AG04449 (cell line): ENCODE results near the gene NUTF2.
A peak's percentile ranks its signal among the peaks of the same experiment; 100 is the strongest.

Experiments used
- CTCF ChIA-PET: fragments of 350-600 bp; formaldehyde crosslinking; extraction: SDS; loops from one replicate; lab custom pipeline; 2021; ENCODE audit warnings: antibody characterized with exemption; lab: Yijun Ruan, JAX
- POLR2A ChIA-PET: fragments of 400-600, 350-600 bp; formaldehyde crosslinking; extraction: SDS; loops from one replicate; lab custom pipeline; 2020; ENCODE audit warnings: antibody characterized with exemption, inconsistent platforms; lab: Yijun Ruan, JAX
- DNase-seq: peaks from one replicate; pipeline ENCODE4 v3.0.0-alpha.2; 2010; ENCODE audit warnings: low read depth, low spot score
- H3K4me3 ChIP-seq: 2 replicates; pipeline ENCODE4 v1.5.1; 2011; ENCODE audit warnings: low read depth, mild to moderate bottlenecking, control low read depth, low read length
- TF ChIP-seq, protein P1 (sequence below): IDR thresholded peaks from one replicate; pipeline ENCODE4 v1.5.1; 2011; ENCODE audit warnings: mild to moderate bottlenecking, moderate library complexity, low read length, control low read depth, inconsistent platforms; ENCODE audit not compliant: insufficient read depth; ENCODE audit errors: missing control alignments

NUTF2 gene

DNA sequence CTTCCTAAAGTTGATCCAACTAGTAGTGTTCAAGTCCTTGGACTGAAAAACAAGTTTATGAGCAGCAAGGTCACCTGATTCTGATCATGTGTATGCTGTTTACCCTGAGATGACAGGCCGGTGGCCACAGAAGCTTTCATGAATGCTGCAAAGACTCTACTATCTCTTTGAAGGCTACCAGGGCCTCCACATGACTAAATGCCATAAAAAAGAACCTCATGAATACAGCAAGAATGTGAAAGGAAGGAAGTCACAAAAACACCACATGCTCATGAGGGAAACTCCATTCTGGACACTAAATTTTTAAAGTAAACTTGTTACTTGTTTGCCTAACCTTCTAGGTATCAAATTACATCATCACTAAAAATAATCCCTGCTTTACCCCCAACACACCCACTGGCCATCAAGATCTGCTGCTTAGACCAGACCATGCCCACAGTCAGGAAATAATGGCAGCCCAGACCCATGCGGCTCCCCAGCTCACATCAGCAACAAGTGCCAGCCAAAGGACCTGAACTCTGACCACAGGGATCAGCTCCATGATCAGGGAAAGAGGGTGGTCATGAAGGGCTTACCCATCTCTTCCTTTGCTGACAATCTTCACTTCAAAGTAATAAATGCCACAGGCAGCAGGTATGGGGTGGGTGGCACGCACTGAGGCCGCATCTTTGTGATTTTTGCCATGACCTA is 41.7 kb upstream of the NUTF2 start:
- DNase-seq, result no peak
- ChIA-PET POLR2A (no interaction called here), CTCF (interaction anchor here (1.1 kb wide), 1 partner anchor 78 kb away, joined by 4 read pairs; no protein-coding TSS in a partner anchor)

DNA sequence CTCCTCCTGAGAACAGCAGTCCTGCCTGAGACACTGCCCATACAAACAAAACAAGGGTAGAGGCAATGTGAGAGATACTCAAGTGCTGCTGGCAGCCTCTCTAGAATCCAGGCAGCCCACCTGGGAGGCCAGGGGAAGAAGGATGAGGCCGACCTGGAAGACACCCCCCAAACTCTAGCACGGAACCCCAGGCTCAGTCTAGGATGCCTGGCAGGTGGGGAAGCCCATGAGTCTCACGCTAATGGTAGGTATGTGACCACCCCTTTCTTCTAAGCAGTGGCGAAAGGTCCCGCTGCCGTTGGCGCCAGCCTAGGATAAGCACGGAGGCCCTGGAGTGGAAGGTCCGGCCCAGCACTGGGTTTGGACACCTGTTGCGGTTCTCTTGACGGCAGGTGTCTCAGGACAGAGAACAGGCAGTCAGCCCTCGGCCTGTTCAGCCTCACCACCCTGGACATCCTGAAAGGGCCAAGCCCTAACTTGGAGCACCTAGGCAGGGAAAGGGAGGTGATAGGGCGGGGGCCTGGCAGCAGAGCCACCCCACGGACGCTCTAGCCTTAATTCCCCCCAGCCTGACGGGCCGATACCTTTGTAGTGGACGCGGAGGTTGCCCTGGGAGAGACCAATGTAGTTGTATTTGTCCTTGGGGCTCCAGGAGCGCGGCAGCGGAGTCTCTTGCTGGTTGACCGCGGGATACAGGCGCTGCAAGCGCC is 40.9 kb upstream of the NUTF2 start:
- TF ChIP-seq, protein P1, sequence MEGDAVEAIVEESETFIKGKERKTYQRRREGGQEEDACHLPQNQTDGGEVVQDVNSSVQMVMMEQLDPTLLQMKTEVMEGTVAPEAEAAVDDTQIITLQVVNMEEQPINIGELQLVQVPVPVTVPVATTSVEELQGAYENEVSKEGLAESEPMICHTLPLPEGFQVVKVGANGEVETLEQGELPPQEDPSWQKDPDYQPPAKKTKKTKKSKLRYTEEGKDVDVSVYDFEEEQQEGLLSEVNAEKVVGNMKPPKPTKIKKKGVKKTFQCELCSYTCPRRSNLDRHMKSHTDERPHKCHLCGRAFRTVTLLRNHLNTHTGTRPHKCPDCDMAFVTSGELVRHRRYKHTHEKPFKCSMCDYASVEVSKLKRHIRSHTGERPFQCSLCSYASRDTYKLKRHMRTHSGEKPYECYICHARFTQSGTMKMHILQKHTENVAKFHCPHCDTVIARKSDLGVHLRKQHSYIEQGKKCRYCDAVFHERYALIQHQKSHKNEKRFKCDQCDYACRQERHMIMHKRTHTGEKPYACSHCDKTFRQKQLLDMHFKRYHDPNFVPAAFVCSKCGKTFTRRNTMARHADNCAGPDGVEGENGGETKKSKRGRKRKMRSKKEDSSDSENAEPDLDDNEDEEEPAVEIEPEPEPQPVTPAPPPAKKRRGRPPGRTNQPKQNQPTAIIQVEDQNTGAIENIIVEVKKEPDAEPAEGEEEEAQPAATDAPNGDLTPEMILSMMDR, result no peak
- ChIA-PET CTCF (interaction anchor here (1.1 to 2.6 kb wide), 5 partner anchors 9 to 138 kb away, joined by 3 to 52 read pairs (median 9); no protein-coding TSS in a partner anchor), POLR2A (interaction anchor here (0.6 to 1.6 kb wide), 5 partner anchors 28 to 975 kb away, joined by 3 to 7 read pairs (median 4); partner anchors contain the start of gene NAE1)
- H3K4me3 ChIP-seq, result peak overlapping the region; percentile 98
- no peak for DNase-seq

More for the DNA sequence above, 41.7 kb upstream of the NUTF2 start:
- TF ChIP-seq, protein P1, result no peak
- H3K4me3 ChIP-seq, result peak overlapping the region; percentile 98

DNA sequence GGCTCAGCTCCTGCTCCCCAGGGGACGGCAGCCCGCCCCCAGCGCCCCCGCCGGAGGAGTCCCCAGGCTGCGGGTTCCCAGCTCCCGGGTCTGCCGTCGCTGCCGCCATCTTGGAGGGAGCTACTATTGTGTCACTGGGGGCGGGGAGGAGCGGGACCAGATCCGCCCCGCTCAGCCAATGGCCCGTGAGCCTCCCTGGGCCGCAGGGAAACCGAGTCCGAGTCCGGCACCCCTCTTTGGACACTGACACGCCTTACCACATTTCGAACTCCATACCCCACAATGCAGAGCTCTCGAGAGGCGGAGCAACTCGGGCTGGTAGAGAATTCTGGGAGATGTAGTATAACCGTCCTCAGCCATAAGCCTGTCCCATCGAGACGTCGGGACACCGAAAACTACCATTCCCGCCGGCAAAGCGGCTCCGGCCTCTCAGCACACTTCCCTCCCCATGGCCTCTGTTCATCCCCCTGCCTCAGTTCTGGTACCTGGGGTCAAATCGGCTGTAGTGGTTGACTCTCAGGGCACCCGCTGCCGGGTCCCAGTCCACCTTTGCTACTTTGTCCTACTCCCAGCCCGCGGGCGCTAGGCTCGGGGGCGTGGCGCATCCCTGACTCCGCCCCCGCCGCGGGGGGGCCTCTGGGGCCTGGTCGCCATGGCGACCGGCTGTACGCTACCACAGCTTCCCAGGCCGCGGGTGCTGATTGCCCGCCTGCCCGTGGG is 40.1 kb upstream of the NUTF2 start, which contains the start of the genes RANBP10 and TSNAXIP1:
RANBP10 (minus strand) TSS at position 133 of the 720 bp plus-strand sequence; CDS start at position 109, 24 bp downstream.
TSNAXIP1 (plus strand) TSS at position 462 of the 720 bp plus-strand sequence. CDS start 261 bp downstream, outside the sequence.
- DNase-seq, result peak; percentile 92
- TF ChIP-seq, protein P1, result no peak
- CTCF ChIA-PET, result interaction anchor here (0.8 to 2.6 kb wide), 6 partner anchors 9 to 139 kb away, joined by 3 to 52 read pairs (median 6); no protein-coding TSS in a partner anchor
- POLR2A ChIA-PET, result interaction anchor here (0.6 to 1.6 kb wide), 7 partner anchors 10 to 976 kb away, joined by 3 to 7 read pairs (median 3); partner anchors contain the start of gene NAE1
- H3K4me3 ChIP-seq, result peak within 1 kb of the TSS; percentile 98

DNA sequence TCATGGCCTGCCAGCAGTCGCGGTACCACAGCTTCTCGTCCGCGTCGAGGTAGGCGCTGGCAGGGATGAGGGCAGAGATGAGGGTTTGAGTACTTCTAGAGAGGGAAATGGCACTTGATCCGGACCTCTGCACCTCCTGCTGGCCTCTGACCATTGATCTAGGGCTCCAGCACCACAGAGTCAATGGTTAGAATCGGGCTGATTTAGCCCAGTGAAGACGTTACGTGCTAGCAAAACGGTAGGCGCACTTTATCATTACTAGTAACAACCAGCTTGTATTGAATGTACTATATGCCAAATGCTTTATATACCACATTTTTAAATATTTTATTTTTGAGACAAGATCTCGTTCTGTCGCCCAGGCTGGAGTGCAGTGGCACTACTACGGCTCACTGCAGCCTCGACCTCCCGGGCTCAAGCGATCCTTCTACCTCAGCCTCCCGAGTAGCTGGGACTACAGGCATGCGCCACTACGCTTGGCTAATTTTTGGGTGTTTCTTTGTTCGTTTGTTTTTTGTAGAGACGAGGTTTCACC is 39.5 kb upstream of the NUTF2 start:
- peak overlapping the region; percentile 85 for H3K4me3 ChIP-seq
- CTCF ChIA-PET, result interaction anchor here (0.7 to 2.6 kb wide), 11 partner anchors 9 to 286 kb away, joined by 3 to 52 read pairs (median 3); no protein-coding TSS in a partner anchor
- POLR2A ChIA-PET, result interaction anchor here (0.7 to 1.6 kb wide), 4 partner anchors 9 to 88 kb away, joined by 3 to 7 read pairs (median 4); no protein-coding TSS in a partner anchor
- DNase-seq, result no peak
- TF ChIP-seq, protein P1, result no peak

DNA sequence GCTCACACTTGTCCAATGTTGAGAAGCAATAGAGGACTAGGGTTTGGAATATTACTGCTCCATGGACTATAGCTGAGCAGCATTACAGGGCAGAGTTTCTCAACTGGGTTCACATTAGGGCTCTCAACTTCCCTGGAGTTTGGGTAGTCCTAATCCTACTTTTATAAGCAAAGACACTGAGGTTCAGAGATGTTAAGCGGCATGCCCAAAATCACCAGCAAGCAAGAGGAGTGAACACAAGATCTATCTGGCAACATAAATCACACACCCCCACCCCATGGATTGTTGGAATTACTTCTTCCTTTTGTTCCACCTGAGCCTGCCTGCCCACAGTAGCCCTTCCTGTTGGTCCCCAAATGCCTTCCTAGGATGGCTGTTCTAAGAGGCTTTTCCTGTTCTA is 34.8 kb upstream of the NUTF2 start:
- TF ChIP-seq, protein P1, result no peak
- DNase-seq, result no peak
- ChIA-PET CTCF (interaction anchor here (11.8 to 13.0 kb wide), 2 partner anchors 20 to 118 kb away, joined by 181 to 227 read pairs; partner anchors contain the start of genes CTRL and PSMB10), POLR2A (no interaction called here)
- no peak overlapping the region for H3K4me3 ChIP-seq
